Measurements from ENCODE around the gene SLX4IP. TPM values are rescaled to one million over a fixed set of nuclear protein-coding genes. Genes with fewer than 3 reads are reported as not detected.
A peak's percentile ranks its signal among the peaks of the same experiment; 100 is the strongest.

Gene SLX4IP
- total and polyA plus RNA-seq, 2 donors (not counting 3 experiments of a cell fraction or from before 2014, with no cell fraction given) = 1.9 to 4.5 TPM

- Histone ChIP-seq H3K79me2 (ENCODE audit: control insufficient read depth, insufficient read depth, low read length) (no peaks in the 10 kb centered on the region), H2AFZ (ENCODE audit: low read depth, low read length) (no peak overlapping the region), H4K20me1 (replicated peaks; ENCODE audit: control insufficient read depth, extremely low read depth, insufficient read depth, low read length) (no peaks in the 10 kb centered on the region), H3K9me3 (replicated peaks; ENCODE audit: control insufficient read depth, insufficient read depth, low read length) (no peaks in the 10 kb centered on the region), H3K9ac (replicated peaks; ENCODE audit: extremely low read depth, insufficient read depth, low read length) (no peak overlapping the region), H3K36me3 (ENCODE audit: control insufficient read depth in 2 of 2, extremely low read depth in 1 of 2, insufficient read depth in 2 of 2, low read length in 2 of 2) (no peaks in the 10 kb centered on the region), H3K4me2 (ENCODE audit: insufficient read depth, low read length) (no peak overlapping the region), H3K9me1 (replicated peaks; ENCODE audit: control insufficient read depth, extremely low read depth, insufficient read depth, low read length) (no peaks in the 10 kb centered on the region), H3K27me3 (ENCODE audit: control insufficient read depth in 2 of 2, insufficient read depth in 2 of 2, low read length in 2 of 2) (no peaks in the 10 kb centered on the region), H3K27ac (ENCODE audit: insufficient read depth, low read depth, low read length) (peak overlapping the region; percentile 9), H3K4me3 (replicated peaks in 1 of 3; ENCODE audit: insufficient read depth in 1 of 3, low read depth in 1 of 3, low read length in 3 of 3) (no peak overlapping the region), H3K4me1 (ENCODE audit: control insufficient read depth, extremely low read depth, insufficient read depth, low read length) (peaks cover 40% of the 10 kb centered on the region)
- BruUV-seq (replicated peaks) = no TSS peak
- dilution Hi-C loops (cut with MboI; ENCODE audit: extremely low pct_ligation_motif_present, low sequenced_read_pairs) = no loop called here
- no peak for TF ChIP-seq POLR2A (IDR thresholded peaks at IDR 0.05; ENCODE audit: low read depth, low read length)
- TF ChIP-seq EZH2 (IDR thresholded peaks at IDR 0.05; ENCODE audit: borderline replicate concordance, low read depth, low read length, severe bottlenecking) = no peak
- TF ChIP-seq POLR2AphosphoS5 (IDR thresholded peaks at IDR 0.05; ENCODE audit: insufficient read depth, low read depth, low read length) = no peak
- TF ChIP-seq FOS (IDR thresholded peaks at IDR 0.05; ENCODE audit: borderline replicate concordance, insufficient read depth, low read length) = no peak
- TF ChIP-seq CTCF (IDR thresholded peaks at IDR 0.05; ENCODE audit: extremely low read depth in 1 of 2, insufficient read depth in 1 of 2, low read depth in 1 of 2, low read length in 2 of 2) = peak; percentile 49 to 50
- no peak for TF ChIP-seq MAX (IDR thresholded peaks at IDR 0.05; ENCODE audit: insufficient read depth, insufficient read length)
- ChIA-PET CTCF (interaction anchor here (1.0 to 2.4 kb wide), 2 partner anchors 67 to 87 kb away, joined by 3 to 12 read pairs; no protein-coding TSS in a partner anchor), POLR2A (no interaction called here)
- DNase-seq (ENCODE audit: low read depth, low spot score) (peak; percentile 90), FAIRE-seq (no peak)
- intact Hi-C loops (cut with micrococcal nuclease) = loop anchor here (1.0 to 10.0 kb wide), 10 partner anchors 67 to 1075 kb away; no protein-coding TSS in a partner anchor
Measured at GRCh38 chr20:10469599-10469998, 34.5 kb downstream of the SLX4IP start.
